ENCODE measurements around the gene CUL1. TPM values are rescaled to one million over a fixed set of nuclear protein-coding genes. Genes with fewer than 3 reads are reported as not detected.

The CUL1 gene
- total RNA-seq, 1 experiment from 2014 or later = 72.3 TPM

GRCh38 chr7:148686312-148686937 lies 12.3 kb upstream of the CUL1 start:
- Histone ChIP-seq H4K91ac (ENCODE audit: insufficient read length, low read depth, low read length) (no peak overlapping the region), H4K20me1 (ENCODE audit: control insufficient read depth, insufficient read depth, insufficient read length) (no peaks in the 10 kb centered on the region), H4K8ac (replicated peaks; ENCODE audit: insufficient read length, low read depth, low read length) (no peak overlapping the region), H2AK5ac (ENCODE audit: insufficient read length, low read length) (no peak overlapping the region), H3K9ac (ENCODE audit: extremely low read depth, insufficient read length, low read length) (no peak overlapping the region), H2BK20ac (ENCODE audit: low read depth, low read length, poor library complexity, severe bottlenecking) (no peak overlapping the region), H3K14ac (ENCODE audit: insufficient read depth, low read length) (no peak overlapping the region), H4K5ac (ENCODE audit: insufficient read length, low read depth, low read length) (no peak overlapping the region), H2BK5ac (ENCODE audit: insufficient read length, low read length) (no peak overlapping the region), H3K4me1 (ENCODE audit: insufficient read depth, low read length) (no peaks in the 10 kb centered on the region), H3K27ac (ENCODE audit: insufficient read length, low read depth, low read length) (no peak overlapping the region), H3K79me2 (ENCODE audit: insufficient read depth, low read length) (no peaks in the 10 kb centered on the region), H3K9me3 (ENCODE audit: control insufficient read depth, low read depth, low read length) (no peaks in the 10 kb centered on the region), H3K23me2 (ENCODE audit: insufficient read length, low read depth, low read length, poor library complexity, severe bottlenecking) (no peaks in the 10 kb centered on the region), H3K4me2 (ENCODE audit: insufficient read depth, insufficient read length, low read length) (no peak overlapping the region), H2BK120ac (ENCODE audit: low read depth, low read length, poor library complexity, severe bottlenecking) (no peak overlapping the region), H2AFZ (ENCODE audit: low read length) (no peak overlapping the region), H3K18ac (ENCODE audit: insufficient read length, low read depth, low read length) (no peak overlapping the region), H3K4ac (ENCODE audit: low read depth, low read length) (no peak overlapping the region), H3K27me3 (ENCODE audit: insufficient read depth, low read length) (no peaks in the 10 kb centered on the region), H2BK12ac (ENCODE audit: insufficient read length, low read depth, low read length) (no peak overlapping the region), H3K23ac (ENCODE audit: insufficient read length, low read depth, low read length) (no peak overlapping the region), H3K79me1 (ENCODE audit: insufficient read depth, low read depth, low read length, poor library complexity, severe bottlenecking) (no peaks in the 10 kb centered on the region), H2BK15ac (ENCODE audit: low read depth, low read length) (no peak overlapping the region), H3T11ph (ENCODE audit: low read length) (no peak overlapping the region), H3K56ac (ENCODE audit: insufficient read length, low read depth, low read length) (no peak overlapping the region)
- no peak for TF ChIP-seq CTCF (conservative IDR thresholded peaks at IDR 0.05)
- H3K27me3 Mint-ChIP-seq (ENCODE audit: low read depth) = no peaks in the 10 kb centered on the region
- H3K4me3 Mint-ChIP-seq = no peak overlapping the region
- H3K4me1 Mint-ChIP-seq = no peaks in the 10 kb centered on the region
- DNase-seq = no peak
- no CpG with 5 or more reads among the region's 6 CpGs for WGBS (ENCODE audit: extremely low coverage, insufficient read length, low lambda C conversion rate)
- H3K9me3 Mint-ChIP-seq = peaks cover 9 to 14% of the 10 kb centered on the region in 2 experiments
- H3K27ac Mint-ChIP-seq = peak overlapping the region in 1 of 3 experiments; percentile 36; a peak in 1 of 7 replicates
- peaks cover 0 to 10% (median 0%) of the 10 kb centered on the region in 3 experiments; a peak in 2 of 7 replicates for H3K36me3 Mint-ChIP-seq (ENCODE audit: insufficient read depth in 1 of 3, low read depth in 3 of 3)
